ENCODE measurements around the gene CARD11.

DNA sequence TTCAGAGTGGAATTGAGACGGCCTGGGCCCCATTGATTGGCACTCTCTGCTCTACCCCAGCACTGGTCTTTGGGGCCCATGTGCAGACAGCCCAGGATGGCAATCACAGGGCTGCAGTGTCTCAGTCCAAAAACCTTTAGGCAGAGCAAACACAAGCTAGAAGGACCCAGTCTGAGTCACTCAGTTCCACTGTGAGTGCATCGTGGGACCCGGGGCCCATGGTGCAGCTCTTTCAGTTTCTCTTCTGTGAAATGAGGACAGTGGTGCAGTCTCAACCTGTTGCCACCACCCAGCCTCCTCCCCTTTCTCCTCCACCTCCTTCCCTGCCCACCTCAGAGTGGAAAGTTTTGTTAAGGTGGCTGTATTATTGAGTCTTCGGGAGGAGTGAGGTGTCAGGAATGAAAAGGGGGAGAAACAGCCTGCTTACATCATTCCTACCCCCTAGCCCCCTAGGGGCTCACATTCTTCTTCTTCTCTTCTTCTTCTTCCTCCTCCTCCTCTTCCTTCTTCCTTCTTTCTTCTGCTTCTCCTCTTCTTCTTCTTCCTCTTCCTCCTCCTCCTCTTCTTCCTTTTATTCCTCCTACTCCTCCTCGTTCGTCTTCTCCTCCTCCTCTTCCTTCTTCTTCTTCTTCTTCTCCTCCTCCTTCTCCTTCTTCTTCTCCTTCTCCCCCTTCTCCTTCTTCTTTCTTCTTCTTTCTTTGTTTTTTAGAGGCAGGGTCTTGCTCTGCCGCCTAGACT is 19.5 kb upstream of the CARD11 start:
- TF ChIP-seq, protein P1, sequence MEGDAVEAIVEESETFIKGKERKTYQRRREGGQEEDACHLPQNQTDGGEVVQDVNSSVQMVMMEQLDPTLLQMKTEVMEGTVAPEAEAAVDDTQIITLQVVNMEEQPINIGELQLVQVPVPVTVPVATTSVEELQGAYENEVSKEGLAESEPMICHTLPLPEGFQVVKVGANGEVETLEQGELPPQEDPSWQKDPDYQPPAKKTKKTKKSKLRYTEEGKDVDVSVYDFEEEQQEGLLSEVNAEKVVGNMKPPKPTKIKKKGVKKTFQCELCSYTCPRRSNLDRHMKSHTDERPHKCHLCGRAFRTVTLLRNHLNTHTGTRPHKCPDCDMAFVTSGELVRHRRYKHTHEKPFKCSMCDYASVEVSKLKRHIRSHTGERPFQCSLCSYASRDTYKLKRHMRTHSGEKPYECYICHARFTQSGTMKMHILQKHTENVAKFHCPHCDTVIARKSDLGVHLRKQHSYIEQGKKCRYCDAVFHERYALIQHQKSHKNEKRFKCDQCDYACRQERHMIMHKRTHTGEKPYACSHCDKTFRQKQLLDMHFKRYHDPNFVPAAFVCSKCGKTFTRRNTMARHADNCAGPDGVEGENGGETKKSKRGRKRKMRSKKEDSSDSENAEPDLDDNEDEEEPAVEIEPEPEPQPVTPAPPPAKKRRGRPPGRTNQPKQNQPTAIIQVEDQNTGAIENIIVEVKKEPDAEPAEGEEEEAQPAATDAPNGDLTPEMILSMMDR (IDR thresholded peaks at IDR 0.05), result no peak
- TF ChIP-seq POLR2A (IDR thresholded peaks at IDR 0.05; ENCODE audit: low read depth) (no peak), POLR2AphosphoS5 (IDR thresholded peaks at IDR 0.05) (no peak), EP300 (IDR thresholded peaks at IDR 0.05) (no peak)

Measured in esophagus muscularis mucosa (tissue), 4 donors.